BLaER1 treated with 17β-estradiol and CSF1 and Interleukin-3, amounts not matched to agents 10 nM and 100 nM (cell line): ENCODE measurements around the gene MAN1B1.

Experiments used
- H3K27ac ChIP-seq, 11 experiments: shearing (Covaris generic); formaldehyde crosslinking; 2 replicates each; pipeline ENCODE4 v1.8.1; 2022
- H3K27me3 ChIP-seq, 11 experiments: shearing (Covaris generic); formaldehyde crosslinking; 2 replicates each; pipeline ENCODE4 v1.8.1; 2022
- H3K36me3 ChIP-seq, 11 experiments: shearing (Covaris generic); formaldehyde crosslinking; 2 replicates each; pipeline ENCODE4 v1.8.1; 2022
- H3K4me1 ChIP-seq, 10 experiments: shearing (Covaris generic); formaldehyde crosslinking; 2 replicates each; pipeline ENCODE4 v1.8.1; 2022
- H3K4me2 ChIP-seq, 11 experiments: shearing (Covaris generic); formaldehyde crosslinking; 2 replicates each; pipeline ENCODE4 v1.8.1; 2022
- H3K4me3 ChIP-seq, 10 experiments: shearing (Covaris generic); formaldehyde crosslinking; 2 replicates each; pipeline ENCODE4 v1.8.1; 2022
- H3K9ac ChIP-seq, 11 experiments: shearing (Covaris generic); formaldehyde crosslinking; 2 replicates each; pipeline ENCODE4 v1.8.1; 2022
- H3K9me3 ChIP-seq, 11 experiments: shearing (Covaris generic); formaldehyde crosslinking; replicated peaks in 1 of 11; 2 replicates each; pipeline ENCODE4 v1.8.1; 2022
- H4K20me1 ChIP-seq, 11 experiments: shearing (Covaris generic); formaldehyde crosslinking; 2 replicates each; pipeline ENCODE4 v1.8.1; 2022
- Cebpa-rat ChIP-seq, 11 experiments: shearing (Covaris generic); IDR thresholded peaks; 2 replicates each; pipeline ENCODE4 v1.8.1; 2022

The MAN1B1 gene

GRCh38 chr9:137136261-137136880 is 49.6 kb downstream of the MAN1B1 start:
- no peak for TF ChIP-seq Cebpa-rat (IDR thresholded peaks at IDR 0.05)

GRCh38 chr9:137136881-137137607 is 50.3 kb downstream of the MAN1B1 start:
- no peak overlapping the region for H3K9ac ChIP-seq
- H3K4me2 ChIP-seq: no peak overlapping the region
- peaks cover 0 to 52% (median 9%) of the 10 kb centered on the region in 11 experiments; a peak in 11 of 22 replicates for H4K20me1 ChIP-seq

More at GRCh38 chr9:137136261-137136880, 49.6 kb downstream of the MAN1B1 start:
- no peak overlapping the region for H3K9ac ChIP-seq
- H4K20me1 ChIP-seq: peaks cover 0 to 45% (median 9%) of the 10 kb centered on the region in 11 experiments; a peak in 11 of 22 replicates
- H3K36me3 ChIP-seq: no peaks in the 10 kb centered on the region
- H3K4me2 ChIP-seq: no peak overlapping the region
- H3K27ac ChIP-seq: no peak overlapping the region
- H3K4me3 ChIP-seq: no peak overlapping the region
- H3K9me3 ChIP-seq: peaks cover 0 to 4% (median 0%) of the 10 kb centered on the region in 11 experiments; a peak in 1 of 22 replicates
- H3K4me1 ChIP-seq: peaks cover 6 to 36% (median 17%) of the 10 kb centered on the region in 10 experiments; a peak in 16 of 20 replicates
- H3K27me3 ChIP-seq: peaks cover 59 to 82% (median 73%) of the 10 kb centered on the region in 11 experiments

GRCh38 chr9:137138058-137138721 is 51.4 kb downstream of the MAN1B1 start:
- Histone ChIP-seq H3K4me1 (peaks cover 6 to 34% (median 16%) of the 10 kb centered on the region in 10 experiments; a peak in 16 of 20 replicates), H3K9me3 (peaks cover 0 to 4% (median 0%) of the 10 kb centered on the region in 11 experiments; a peak in 1 of 22 replicates), H3K36me3 (no peaks in the 10 kb centered on the region), H3K4me3 (0 out of 20 replicates have a peak overlapping the region, but pooled peaks of 1 of the 10 experiments have one; percentile 2), H3K9ac (no peak overlapping the region), H3K27ac (no peak overlapping the region), H3K4me2 (peak overlapping the region in 9 of 11 experiments; percentile 52 to 72 (median 66); a peak in 12 of 22 replicates), H4K20me1 (peaks cover 0 to 60% (median 9%) of the 10 kb centered on the region in 11 experiments; a peak in 11 of 22 replicates), H3K27me3 (peaks cover 62 to 94% (median 78%) of the 10 kb centered on the region in 11 experiments)
- TF ChIP-seq Cebpa-rat (IDR thresholded peaks at IDR 0.05): no peak

More at GRCh38 chr9:137136881-137137607, 50.3 kb downstream of the MAN1B1 start:
- no peak overlapping the region for H3K27ac ChIP-seq
- H3K4me1 ChIP-seq: peaks cover 6 to 32% (median 15%) of the 10 kb centered on the region in 10 experiments; a peak in 16 of 20 replicates
- no peak overlapping the region for H3K4me3 ChIP-seq
- TF ChIP-seq Cebpa-rat (IDR thresholded peaks at IDR 0.05): no peak
- no peaks in the 10 kb centered on the region for H3K36me3 ChIP-seq
- peaks cover 0 to 4% (median 0%) of the 10 kb centered on the region in 11 experiments; a peak in 1 of 22 replicates for H3K9me3 ChIP-seq
- peaks cover 62 to 86% (median 78%) of the 10 kb centered on the region in 11 experiments for H3K27me3 ChIP-seq

GRCh38 chr9:137138722-137139467 is 52.1 kb downstream of the MAN1B1 start, which contains the start of gene GRIN1:
TSS of gene GRIN1 (plus strand) at chr9:137139154. CDS start at chr9:137139487, 333 bp downstream.
- H3K9ac ChIP-seq: no peak within 1 kb of the TSS
- peak within 1 kb of the TSS; percentile 34 to 72 (median 65); a peak in 21 of 22 replicates for H3K4me2 ChIP-seq
- no peak for TF ChIP-seq Cebpa-rat (IDR thresholded peaks at IDR 0.05)
- peaks cover 0 to 4% (median 0%) of the 10 kb centered on the region in 11 experiments; a peak in 1 of 22 replicates for H3K9me3 ChIP-seq
- peaks cover 0 to 67% (median 9%) of the 10 kb centered on the region in 11 experiments; a peak in 11 of 22 replicates for H4K20me1 ChIP-seq
- no peaks in the 10 kb centered on the region for H3K36me3 ChIP-seq
- H3K4me1 ChIP-seq: peaks cover 6 to 40% (median 16%) of the 10 kb centered on the region in 10 experiments; a peak in 16 of 20 replicates
- H3K27ac ChIP-seq: no peak within 1 kb of the TSS
- H3K4me3 ChIP-seq: peak within 1 kb of the TSS in 2 of 10 experiments; percentile 2 to 16; a peak in 1 of 20 replicates
- peaks cover 62 to 98% (median 78%) of the 10 kb centered on the region in 11 experiments for H3K27me3 ChIP-seq

GRCh38 chr9:137139468-137140150 is 52.8 kb downstream of the MAN1B1 start:
- Histone ChIP-seq H3K9me3 (peaks cover 0 to 4% (median 0%) of the 10 kb centered on the region in 11 experiments; a peak in 1 of 22 replicates), H3K27ac (no peak overlapping the region), H3K4me3 (peak overlapping the region in 1 of 10 experiments; percentile 16; a peak in 1 of 20 replicates), H3K9ac (no peak overlapping the region), H3K27me3 (peaks cover 62 to 94% (median 72%) of the 10 kb centered on the region in 11 experiments), H3K4me1 (peaks cover 6 to 40% (median 16%) of the 10 kb centered on the region in 10 experiments; a peak in 16 of 20 replicates), H3K36me3 (no peaks in the 10 kb centered on the region), H4K20me1 (peaks cover 0 to 68% (median 9%) of the 10 kb centered on the region in 11 experiments; a peak in 11 of 22 replicates), H3K4me2 (peak overlapping the region; percentile 34 to 72 (median 65); a peak in 21 of 22 replicates)
- no peak for TF ChIP-seq Cebpa-rat (IDR thresholded peaks at IDR 0.05)

GRCh38 chr9:137140151-137141012 is 53.6 kb downstream of the MAN1B1 start:
- no peaks in the 10 kb centered on the region for H3K36me3 ChIP-seq
- H3K27me3 ChIP-seq: peaks cover 58 to 86% (median 68%) of the 10 kb centered on the region in 11 experiments
- H3K4me1 ChIP-seq: peaks cover 6 to 40% (median 16%) of the 10 kb centered on the region in 10 experiments; a peak in 16 of 20 replicates

More at GRCh38 chr9:137140151-137141012, 53.6 kb downstream of the MAN1B1 start:
- peaks cover 0 to 68% (median 9%) of the 10 kb centered on the region in 11 experiments; a peak in 11 of 22 replicates for H4K20me1 ChIP-seq
- H3K4me2 ChIP-seq: no peak overlapping the region
- no peak overlapping the region for H3K4me3 ChIP-seq
- no peak for TF ChIP-seq Cebpa-rat (IDR thresholded peaks at IDR 0.05)
- H3K9ac ChIP-seq: no peak overlapping the region
- H3K27ac ChIP-seq: no peak overlapping the region
- H3K9me3 ChIP-seq: peaks cover 0 to 4% (median 0%) of the 10 kb centered on the region in 11 experiments; a peak in 1 of 22 replicates
